ENCODE measurements around the gene ALOX12B.

Gene ALOX12B

DNA sequence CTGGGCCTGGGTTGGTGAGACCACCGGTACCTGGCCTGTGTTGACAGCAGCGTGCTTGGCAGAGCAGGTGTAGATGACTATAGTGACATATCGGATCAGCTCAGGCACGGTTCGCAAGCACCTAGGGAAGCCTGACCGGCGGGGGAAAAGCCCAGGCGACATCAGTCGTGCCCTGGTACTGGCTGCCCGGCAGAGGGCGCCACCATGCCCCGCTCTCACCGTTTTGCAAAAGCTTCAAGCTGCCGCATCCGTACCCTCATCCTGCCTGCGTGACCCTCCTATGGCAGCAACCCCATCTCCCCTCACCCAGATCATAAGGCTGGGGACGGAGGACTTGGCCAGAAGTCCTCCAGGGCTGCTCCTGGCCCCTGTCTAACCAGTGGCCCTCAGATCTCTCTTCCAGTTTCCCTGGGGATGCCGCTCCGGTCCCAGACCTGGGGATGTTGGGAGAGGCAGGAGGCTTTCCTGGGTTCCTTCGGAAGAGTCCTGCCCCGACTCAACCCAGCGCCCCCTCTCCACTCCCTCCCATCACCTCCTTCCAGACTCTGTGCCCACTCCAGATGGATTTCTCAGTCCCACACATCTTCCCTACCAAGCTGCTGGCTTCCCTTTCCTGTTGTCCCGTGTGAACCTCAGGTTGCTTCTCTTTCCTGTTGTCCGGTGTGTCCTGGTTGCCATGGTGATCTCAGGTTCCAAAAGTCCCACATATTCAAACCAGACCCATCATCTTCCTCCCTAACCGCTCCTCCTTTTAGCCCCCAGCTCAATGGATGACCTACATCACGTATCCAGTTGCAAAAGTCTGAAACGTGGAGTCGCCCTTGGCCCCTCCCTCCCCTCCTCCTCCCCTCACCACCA is 13.7 kb downstream of the ALOX12B start:
- peaks cover 2% of the 10 kb centered on the region for H3K4me1 ChIP-seq (ENCODE audit: control insufficient read depth, insufficient read depth, low read length, poor library complexity, severe bottlenecking)
- no peaks in the 10 kb centered on the region for H3K9me3 ChIP-seq (ENCODE audit: control insufficient read depth, low read length)
- H3K36me3 ChIP-seq (ENCODE audit: control insufficient read depth, insufficient read depth, low read length), result no peaks in the 10 kb centered on the region
- no peak overlapping the region for H3K4me3 ChIP-seq (ENCODE audit: extremely low read depth, insufficient read depth, low read length, poor library complexity, severe bottlenecking)
- H3K27ac ChIP-seq (ENCODE audit: low read depth, low read length, severe bottlenecking), result no peak overlapping the region
- 7 to 10% methylated on average over 20 to 25 of the region's 28 CpGs for WGBS, 2 experiments (ENCODE audit: insufficient coverage in 2 of 2)

DNA sequence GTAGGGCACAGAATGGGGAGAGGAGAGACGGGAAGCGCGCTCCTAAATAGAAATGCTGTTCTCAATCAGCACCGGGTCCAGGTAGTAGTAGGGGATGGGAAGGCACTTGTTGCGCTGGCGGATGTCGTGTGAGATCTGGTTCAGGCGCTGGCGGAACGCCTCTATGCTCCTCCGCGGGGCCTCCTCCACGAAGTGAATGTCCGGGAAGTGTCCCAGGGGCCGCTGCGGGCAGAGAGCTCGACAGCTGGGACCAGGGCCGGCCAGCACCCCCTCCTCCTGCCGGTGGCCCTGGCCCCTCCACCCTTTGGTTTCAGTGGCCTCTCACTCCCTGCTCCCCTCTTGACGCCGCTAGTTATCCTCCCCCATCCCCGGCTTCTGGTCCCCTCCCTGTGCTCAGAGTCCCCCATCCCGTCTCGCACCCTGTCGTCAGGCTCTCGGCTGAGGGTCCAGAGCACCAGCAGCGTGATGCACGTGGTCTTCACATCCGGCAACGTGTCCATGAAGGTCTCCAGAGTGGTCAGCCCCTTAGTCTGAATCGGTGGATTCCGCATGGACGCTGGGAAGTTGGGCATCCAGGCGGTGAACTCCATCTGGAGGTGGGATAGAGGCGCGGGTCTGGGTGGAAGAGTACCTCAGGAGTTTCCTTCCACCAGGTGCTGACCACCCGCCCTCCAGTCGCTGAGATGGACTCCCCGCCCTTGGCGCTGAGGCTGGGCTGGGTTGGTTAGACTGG is 14.6 kb downstream of the ALOX12B start:
- 6% methylated on average over 33 to 34 of the region's 40 CpGs for WGBS, 2 experiments (ENCODE audit: insufficient coverage in 2 of 2)
- no peaks in the 10 kb centered on the region for H3K9me3 ChIP-seq (ENCODE audit: control insufficient read depth, low read length)
- H3K27ac ChIP-seq (ENCODE audit: low read depth, low read length, severe bottlenecking), result no peak overlapping the region
- peaks cover 2% of the 10 kb centered on the region for H3K4me1 ChIP-seq (ENCODE audit: control insufficient read depth, insufficient read depth, low read length, poor library complexity, severe bottlenecking)
- no peaks in the 10 kb centered on the region for H3K36me3 ChIP-seq (ENCODE audit: control insufficient read depth, insufficient read depth, low read length)
- H3K4me3 ChIP-seq (ENCODE audit: extremely low read depth, insufficient read depth, low read length, poor library complexity, severe bottlenecking), result no peak overlapping the region

- H3K27ac ChIP-seq (ENCODE audit: low read depth, low read length, severe bottlenecking), result no peak overlapping the region
- 4 to 13% methylated on average over 17 to 19 of the region's 28 CpGs for WGBS, 2 experiments (ENCODE audit: insufficient coverage in 2 of 2)
- H3K9me3 ChIP-seq (ENCODE audit: control insufficient read depth, low read length), result no peaks in the 10 kb centered on the region
- H3K4me1 ChIP-seq (ENCODE audit: control insufficient read depth, insufficient read depth, low read length, poor library complexity, severe bottlenecking), result peaks cover 2% of the 10 kb centered on the region
- no peak overlapping the region for H3K4me3 ChIP-seq (ENCODE audit: extremely low read depth, insufficient read depth, low read length, poor library complexity, severe bottlenecking)
- no peaks in the 10 kb centered on the region for H3K36me3 ChIP-seq (ENCODE audit: control insufficient read depth, insufficient read depth, low read length)
These were observed 15.2 kb downstream of the ALOX12B start for GRCh38 chr17:8072341-8072728.

DNA sequence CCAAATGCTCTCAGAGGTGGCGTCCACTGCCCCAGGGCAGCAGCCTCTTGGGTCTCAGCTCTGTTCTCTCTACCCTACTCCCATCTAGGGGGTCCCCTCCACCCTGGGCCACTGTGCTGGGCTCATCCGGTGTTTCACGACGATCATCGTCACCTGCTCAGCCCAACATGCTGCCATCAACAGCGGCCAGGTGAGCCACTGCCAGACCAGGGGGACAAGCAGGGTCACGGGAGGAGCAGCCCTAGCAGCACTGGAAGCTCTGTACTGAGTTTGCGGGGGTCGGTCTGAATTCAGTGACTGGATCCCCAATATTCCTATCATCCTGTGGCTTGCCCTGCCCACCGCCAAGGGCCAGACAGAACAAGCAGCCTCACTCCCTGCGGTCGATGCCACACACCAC is 16.0 kb downstream of the ALOX12B start:
- H3K36me3 ChIP-seq (ENCODE audit: control insufficient read depth, insufficient read depth, low read length), result no peaks in the 10 kb centered on the region
- H3K27ac ChIP-seq (ENCODE audit: low read depth, low read length, severe bottlenecking), result no peak overlapping the region
- no peaks in the 10 kb centered on the region for H3K9me3 ChIP-seq (ENCODE audit: control insufficient read depth, low read length)
- no peak overlapping the region for H3K4me3 ChIP-seq (ENCODE audit: extremely low read depth, insufficient read depth, low read length, poor library complexity, severe bottlenecking)
- peaks cover 2% of the 10 kb centered on the region for H3K4me1 ChIP-seq (ENCODE audit: control insufficient read depth, insufficient read depth, low read length, poor library complexity, severe bottlenecking)
- WGBS, 2 experiments (ENCODE audit: insufficient coverage in 2 of 2), result 81 to 83% methylated on average over 9 to 12 of the region's 12 CpGs

- H3K9me3 ChIP-seq (ENCODE audit: control insufficient read depth, low read length), result no peaks in the 10 kb centered on the region
- no peaks in the 10 kb centered on the region for H3K36me3 ChIP-seq (ENCODE audit: control insufficient read depth, insufficient read depth, low read length)
- no peak overlapping the region for H3K4me3 ChIP-seq (ENCODE audit: extremely low read depth, insufficient read depth, low read length, poor library complexity, severe bottlenecking)
- no peak overlapping the region for H3K27ac ChIP-seq (ENCODE audit: low read depth, low read length, severe bottlenecking)
- H3K4me1 ChIP-seq (ENCODE audit: control insufficient read depth, insufficient read depth, low read length, poor library complexity, severe bottlenecking), result peaks cover 2% of the 10 kb centered on the region
- WGBS, 2 experiments (ENCODE audit: insufficient coverage in 2 of 2), result 88 to 94% methylated on average over 2 of the region's 3 CpGs
These were observed 18.0 kb downstream of the ALOX12B start for GRCh38 chr17:8069587-8069860.

DNA sequence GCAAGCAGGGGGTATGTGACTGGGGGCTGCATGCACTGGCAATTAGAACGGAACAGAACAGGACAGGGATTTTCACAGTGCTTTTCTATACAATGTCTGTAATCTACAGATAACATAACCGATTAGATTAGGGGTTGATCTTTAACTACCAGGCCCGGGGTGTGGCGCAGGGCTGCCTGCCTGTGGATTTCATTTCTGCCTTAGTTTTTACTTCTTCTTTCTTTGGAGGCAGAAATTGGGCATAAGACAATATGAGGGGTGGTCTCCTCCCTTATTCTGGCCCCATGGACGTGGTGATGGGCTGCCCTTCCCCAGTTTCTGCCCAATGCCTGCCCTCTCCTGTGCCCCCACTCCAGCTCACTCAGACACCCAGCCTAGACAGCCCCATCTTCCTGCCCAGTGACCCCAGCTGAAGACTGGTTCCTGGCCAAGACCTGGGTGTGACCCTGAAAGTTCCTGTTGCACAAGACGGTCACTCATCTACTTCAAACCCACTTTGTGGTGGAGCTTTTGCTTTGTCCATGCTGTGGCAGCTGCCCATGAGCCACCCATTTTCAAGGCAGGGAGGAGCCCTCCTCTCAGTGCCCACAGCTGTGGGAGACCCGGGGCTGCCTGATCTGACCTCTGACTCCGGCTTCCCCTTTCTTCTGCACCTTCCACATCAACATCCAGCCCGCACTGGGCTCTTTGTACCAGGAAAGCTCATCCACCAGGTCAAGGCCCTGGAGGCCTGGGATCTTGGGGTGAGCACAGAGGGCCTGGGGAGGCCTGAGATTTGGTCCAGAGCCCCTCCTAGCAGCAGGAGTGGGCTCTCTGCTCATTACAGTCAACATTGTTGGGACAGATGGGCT is 18.6 kb downstream of the ALOX12B start:
- H3K4me1 ChIP-seq (ENCODE audit: control insufficient read depth, insufficient read depth, low read length, poor library complexity, severe bottlenecking), result peaks cover 2% of the 10 kb centered on the region
- H3K36me3 ChIP-seq (ENCODE audit: control insufficient read depth, insufficient read depth, low read length), result no peaks in the 10 kb centered on the region
- no peak overlapping the region for H3K27ac ChIP-seq (ENCODE audit: low read depth, low read length, severe bottlenecking)
- H3K4me3 ChIP-seq (ENCODE audit: extremely low read depth, insufficient read depth, low read length, poor library complexity, severe bottlenecking), result no peak overlapping the region
- no peaks in the 10 kb centered on the region for H3K9me3 ChIP-seq (ENCODE audit: control insufficient read depth, low read length)
- WGBS, 2 experiments (ENCODE audit: insufficient coverage in 2 of 2), result 83 to 87% methylated on average over 3 of the region's 9 CpGs

DNA sequence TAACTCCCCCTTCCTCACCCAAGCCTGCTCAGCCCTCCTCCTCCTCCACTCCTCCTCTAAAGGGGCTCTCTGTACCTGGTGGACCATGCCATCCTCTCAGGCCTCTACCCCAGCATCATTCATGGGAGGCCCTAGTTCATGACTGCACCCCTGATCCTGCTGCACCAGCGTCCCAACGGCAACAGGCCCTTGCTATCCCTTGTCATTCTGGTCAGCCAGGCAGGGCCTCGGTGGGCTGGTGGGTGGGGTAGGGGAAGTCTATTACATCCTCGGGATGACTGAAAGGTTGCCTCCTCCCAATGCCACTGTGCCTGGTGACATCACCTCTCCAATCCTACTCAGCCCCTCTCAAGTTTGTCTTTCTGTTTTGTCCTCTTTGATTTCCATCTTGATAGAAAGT is 19.7 kb downstream of the ALOX12B start:
- Histone ChIP-seq H3K4me3 (ENCODE audit: extremely low read depth, insufficient read depth, low read length, poor library complexity, severe bottlenecking) (no peak overlapping the region), H3K27ac (ENCODE audit: low read depth, low read length, severe bottlenecking) (no peak overlapping the region), H3K9me3 (ENCODE audit: control insufficient read depth, low read length) (no peaks in the 10 kb centered on the region), H3K4me1 (ENCODE audit: control insufficient read depth, insufficient read depth, low read length, poor library complexity, severe bottlenecking) (peaks cover 3% of the 10 kb centered on the region), H3K36me3 (ENCODE audit: control insufficient read depth, insufficient read depth, low read length) (no peaks in the 10 kb centered on the region)
- 100% methylated on average over 1 of the region's 4 CpGs; no CpG with 5 or more reads in 1 of the 2 experiments for WGBS, 2 experiments (ENCODE audit: insufficient coverage in 2 of 2)

DNA sequence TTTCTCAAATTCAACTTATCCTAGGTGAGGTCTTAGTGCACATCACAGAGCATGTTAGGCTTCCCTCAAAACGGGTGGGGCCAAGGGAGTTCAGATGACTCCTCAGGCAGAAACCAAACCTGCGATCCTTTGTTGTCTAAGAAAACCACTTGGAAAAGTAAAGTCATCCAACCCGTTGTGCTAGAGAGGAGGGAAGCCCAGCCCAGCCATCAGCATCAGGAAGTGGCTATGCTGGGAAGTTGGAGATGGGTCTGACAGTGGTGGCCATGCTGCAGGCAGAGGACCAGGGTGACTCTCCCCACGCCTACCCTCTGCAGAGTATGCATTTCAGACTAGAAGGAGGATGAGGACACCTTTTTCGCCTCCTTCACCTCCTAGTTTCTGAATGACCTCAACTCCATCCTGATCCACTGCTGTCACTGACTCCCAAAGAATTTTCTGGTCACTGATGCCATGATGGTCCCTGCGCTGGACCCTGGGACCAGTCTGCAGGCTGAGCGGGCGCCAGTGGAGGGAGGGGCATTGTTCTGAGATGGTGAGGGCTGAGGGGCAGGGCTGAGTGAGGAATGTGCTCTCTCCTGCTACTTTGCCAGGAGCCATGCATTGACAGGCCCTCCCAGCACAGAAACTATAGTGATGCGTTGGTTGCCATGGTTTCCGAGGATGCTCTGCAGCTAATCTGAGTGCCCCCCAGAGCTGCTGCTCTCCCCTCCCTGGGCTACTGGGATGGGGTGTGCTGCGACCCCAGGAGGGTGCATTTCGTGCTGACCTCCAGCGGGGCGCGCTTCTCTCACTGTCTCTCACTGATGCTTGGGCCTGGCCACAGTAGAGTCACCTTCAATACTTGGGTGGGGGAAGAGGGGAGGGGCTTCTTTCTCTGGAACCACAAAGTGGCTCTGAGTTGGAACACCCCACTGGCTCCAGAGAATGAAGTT is 20.4 kb downstream of the ALOX12B start:
- Histone ChIP-seq H3K9me3 (ENCODE audit: control insufficient read depth, low read length) (no peaks in the 10 kb centered on the region), H3K4me3 (ENCODE audit: extremely low read depth, insufficient read depth, low read length, poor library complexity, severe bottlenecking) (no peak overlapping the region), H3K36me3 (ENCODE audit: control insufficient read depth, insufficient read depth, low read length) (no peaks in the 10 kb centered on the region), H3K27ac (ENCODE audit: low read depth, low read length, severe bottlenecking) (no peak overlapping the region), H3K4me1 (ENCODE audit: control insufficient read depth, insufficient read depth, low read length, poor library complexity, severe bottlenecking) (peaks cover 3% of the 10 kb centered on the region)
- WGBS, 2 experiments (ENCODE audit: insufficient coverage in 2 of 2), result 62 to 85% methylated on average over 9 to 14 of the region's 15 CpGs

DNA sequence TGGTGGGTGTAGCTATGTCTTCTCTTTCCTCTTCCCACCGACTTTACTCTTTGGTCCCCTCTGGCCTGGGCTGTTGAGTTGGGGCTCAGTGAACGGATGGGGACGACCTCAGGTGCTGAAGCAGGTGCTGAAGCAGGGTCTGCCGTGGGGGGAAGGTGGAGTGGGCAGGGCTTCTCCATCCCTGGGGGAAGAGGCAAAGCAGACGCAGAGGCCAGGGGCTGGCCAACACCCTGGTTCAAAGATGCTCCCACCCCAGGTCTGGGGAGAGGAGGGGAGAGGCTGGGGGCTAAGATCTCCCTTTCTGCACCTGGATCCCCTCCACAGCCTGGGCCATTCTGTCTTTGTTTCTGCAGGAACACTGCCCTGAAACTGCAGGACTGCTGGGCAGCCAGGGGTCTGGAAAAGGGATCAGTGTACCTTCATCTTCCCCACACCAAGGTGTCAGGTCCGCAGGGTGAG is 22.9 kb downstream of the ALOX12B start:
- peaks cover 3% of the 10 kb centered on the region for H3K4me1 ChIP-seq (ENCODE audit: control insufficient read depth, insufficient read depth, low read length, poor library complexity, severe bottlenecking)
- H3K27ac ChIP-seq (ENCODE audit: low read depth, low read length, severe bottlenecking), result no peak overlapping the region
- no peaks in the 10 kb centered on the region for H3K36me3 ChIP-seq (ENCODE audit: control insufficient read depth, insufficient read depth, low read length)
- no peak overlapping the region for H3K4me3 ChIP-seq (ENCODE audit: extremely low read depth, insufficient read depth, low read length, poor library complexity, severe bottlenecking)
- 100% methylated on average over 1 of the region's 6 CpGs; no CpG with 5 or more reads in 1 of the 2 experiments for WGBS, 2 experiments (ENCODE audit: insufficient coverage in 2 of 2)
- no peaks in the 10 kb centered on the region for H3K9me3 ChIP-seq (ENCODE audit: control insufficient read depth, low read length)
